ENCODE results near the gene AHCYL1.
"Not testable (repeated sequence)": the region's sequence is repeated elsewhere in the genome, so short reads cannot be mapped to it uniquely, and the experiment has no call there.

The AHCYL1 gene

DNA sequence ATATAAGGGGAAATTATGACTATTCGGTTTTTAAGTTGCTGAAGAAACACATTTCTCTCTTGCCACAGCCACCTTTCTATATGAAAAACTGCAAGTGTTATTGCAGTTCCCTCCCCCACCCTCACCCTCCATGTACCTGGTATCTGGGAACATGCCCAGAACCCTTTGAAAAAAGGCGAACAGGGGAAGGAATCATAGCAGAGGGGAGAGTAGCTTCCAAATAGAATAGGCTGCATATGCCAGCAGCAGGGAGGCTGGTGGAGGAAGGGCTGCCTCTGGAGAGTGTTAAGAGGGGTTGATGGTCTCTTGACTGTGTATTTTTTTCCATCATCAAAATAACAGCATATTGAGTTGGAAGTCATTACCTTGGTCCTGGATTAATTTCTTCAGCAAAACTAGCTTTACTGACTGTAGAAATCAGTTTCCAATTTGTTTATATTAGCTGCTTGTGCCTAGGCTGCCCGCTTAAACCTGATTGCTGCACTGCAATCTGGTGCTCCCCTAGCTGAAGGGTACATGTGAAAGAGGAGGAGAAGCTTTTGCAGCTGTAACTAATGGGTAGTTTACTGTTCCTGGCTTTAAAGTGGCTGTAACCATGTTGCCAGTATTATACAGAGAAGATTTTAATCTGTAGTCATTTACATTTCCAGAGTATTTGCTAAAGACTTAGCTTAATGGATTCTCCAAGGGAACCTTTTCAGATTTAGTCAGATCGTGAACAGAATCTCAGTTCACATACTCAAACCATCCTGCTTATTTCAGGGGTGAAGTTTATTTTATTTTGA lies 22.7 kb downstream of the AHCYL1 start:
- Histone ChIP-seq H3K27me3 (ENCODE audit: control insufficient read depth in 2 of 2, insufficient read depth in 2 of 2, low read length in 2 of 2) (no peaks in the 10 kb centered on the region), H3K36me3 (ENCODE audit: control insufficient read depth in 2 of 2, insufficient read depth in 2 of 2, low read length in 2 of 2) (peaks cover 27 to 30% of the 10 kb centered on the region in 2 donors), H3K9me3 (ENCODE audit: control insufficient read depth in 2 of 2, low read length in 2 of 2) (no peaks in the 10 kb centered on the region), H3K27ac (ENCODE audit: low read depth in 2 of 2, low read length in 2 of 2) (no peak overlapping the region), H3K4me1 (ENCODE audit: control insufficient read depth in 2 of 2, insufficient read depth in 2 of 2, low read length in 2 of 2) (peaks cover 25 to 26% of the 10 kb centered on the region in 2 donors), H3K9ac (ENCODE audit: low read depth in 1 of 2, low read length in 2 of 2) (no peak overlapping the region), H3K4me3 (ENCODE audit: low read length in 2 of 2) (no peak overlapping the region)

DNA sequence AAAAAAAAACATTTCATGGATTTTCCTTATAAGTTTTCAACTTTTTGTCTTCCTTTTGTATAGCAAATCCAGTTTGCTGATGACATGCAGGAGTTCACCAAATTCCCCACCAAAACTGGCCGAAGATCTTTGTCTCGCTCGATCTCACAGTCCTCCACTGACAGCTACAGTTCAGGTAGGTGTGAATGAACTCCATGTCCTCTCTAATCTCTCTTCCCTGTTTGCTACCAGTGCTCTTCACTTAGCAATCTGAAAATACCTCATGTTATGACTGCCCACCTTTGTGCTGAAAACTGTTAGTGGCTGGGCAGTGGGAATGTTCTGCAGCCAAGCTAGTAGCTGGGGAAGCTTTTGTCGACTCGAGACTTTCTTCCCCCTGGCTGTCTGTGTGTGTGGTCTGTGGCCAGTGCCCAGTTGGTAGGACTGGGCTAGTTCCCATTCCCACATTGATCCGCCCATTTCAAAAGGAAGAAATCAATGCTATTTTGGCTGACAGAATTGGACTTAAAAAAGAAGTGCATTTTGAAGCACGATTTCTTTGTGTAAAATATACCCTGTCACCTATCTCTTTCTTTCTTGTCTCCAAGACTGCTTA lies 24.5 kb downstream of the AHCYL1 start:
- H3K4me3 ChIP-seq (ENCODE audit: low read length in 2 of 2) = no peak overlapping the region
- no peak overlapping the region for H3K9ac ChIP-seq (ENCODE audit: low read depth in 1 of 2, low read length in 2 of 2)
- no peaks in the 10 kb centered on the region for H3K9me3 ChIP-seq (ENCODE audit: control insufficient read depth in 2 of 2, low read length in 2 of 2)
- H3K4me1 ChIP-seq (ENCODE audit: control insufficient read depth in 2 of 2, insufficient read depth in 2 of 2, low read length in 2 of 2) = peaks cover 11 to 14% of the 10 kb centered on the region in 2 donors
- H3K27ac ChIP-seq (ENCODE audit: low read depth in 2 of 2, low read length in 2 of 2) = no peak overlapping the region
- H3K36me3 ChIP-seq (ENCODE audit: control insufficient read depth in 2 of 2, insufficient read depth in 2 of 2, low read length in 2 of 2) = peaks cover 34 to 36% of the 10 kb centered on the region in 2 donors
- no peaks in the 10 kb centered on the region for H3K27me3 ChIP-seq (ENCODE audit: control insufficient read depth in 2 of 2, insufficient read depth in 2 of 2, low read length in 2 of 2)

DNA sequence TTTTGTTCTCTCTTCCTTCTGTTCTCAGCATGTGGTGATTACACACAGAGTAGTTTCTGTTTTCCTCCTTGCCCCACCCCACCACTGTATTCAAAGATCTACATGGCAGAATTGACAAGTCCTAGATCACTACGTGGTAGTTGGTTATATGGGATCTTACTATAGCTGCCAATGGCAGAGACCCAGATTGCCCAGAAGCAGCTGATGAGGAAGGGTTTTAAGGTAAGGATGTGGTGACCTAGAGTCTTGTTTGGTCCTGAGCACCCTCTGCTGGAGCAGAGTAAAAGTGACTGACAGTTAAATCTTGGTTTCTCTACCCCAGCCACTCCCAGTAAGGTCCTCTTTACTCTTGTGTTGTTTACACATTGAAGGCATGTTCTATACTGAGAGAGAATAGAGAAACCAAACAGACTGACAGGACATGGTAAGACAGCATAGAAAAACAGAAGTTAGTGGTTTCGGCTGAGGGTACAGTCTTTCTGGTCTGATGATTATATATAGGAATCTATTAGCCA lies 27.0 kb downstream of the AHCYL1 start:
- H3K9me3 ChIP-seq (ENCODE audit: control insufficient read depth in 2 of 2, low read length in 2 of 2) = no peaks in the 10 kb centered on the region
- no peaks in the 10 kb centered on the region for H3K27me3 ChIP-seq (ENCODE audit: control insufficient read depth in 2 of 2, insufficient read depth in 2 of 2, low read length in 2 of 2)
- peaks cover 0 to 6% of the 10 kb centered on the region in 2 donors for H3K4me1 ChIP-seq (ENCODE audit: control insufficient read depth in 2 of 2, insufficient read depth in 2 of 2, low read length in 2 of 2)
- peak overlapping the region in 1 of 2 donors; percentile 61 for H3K27ac ChIP-seq (ENCODE audit: low read depth in 2 of 2, low read length in 2 of 2)
- H3K36me3 ChIP-seq (ENCODE audit: control insufficient read depth in 2 of 2, insufficient read depth in 2 of 2, low read length in 2 of 2) = peaks cover 57 to 58% of the 10 kb centered on the region in 2 donors
- no peak overlapping the region for H3K9ac ChIP-seq (ENCODE audit: low read depth in 1 of 2, low read length in 2 of 2)
- no peak overlapping the region for H3K4me3 ChIP-seq (ENCODE audit: low read length in 2 of 2)

DNA sequence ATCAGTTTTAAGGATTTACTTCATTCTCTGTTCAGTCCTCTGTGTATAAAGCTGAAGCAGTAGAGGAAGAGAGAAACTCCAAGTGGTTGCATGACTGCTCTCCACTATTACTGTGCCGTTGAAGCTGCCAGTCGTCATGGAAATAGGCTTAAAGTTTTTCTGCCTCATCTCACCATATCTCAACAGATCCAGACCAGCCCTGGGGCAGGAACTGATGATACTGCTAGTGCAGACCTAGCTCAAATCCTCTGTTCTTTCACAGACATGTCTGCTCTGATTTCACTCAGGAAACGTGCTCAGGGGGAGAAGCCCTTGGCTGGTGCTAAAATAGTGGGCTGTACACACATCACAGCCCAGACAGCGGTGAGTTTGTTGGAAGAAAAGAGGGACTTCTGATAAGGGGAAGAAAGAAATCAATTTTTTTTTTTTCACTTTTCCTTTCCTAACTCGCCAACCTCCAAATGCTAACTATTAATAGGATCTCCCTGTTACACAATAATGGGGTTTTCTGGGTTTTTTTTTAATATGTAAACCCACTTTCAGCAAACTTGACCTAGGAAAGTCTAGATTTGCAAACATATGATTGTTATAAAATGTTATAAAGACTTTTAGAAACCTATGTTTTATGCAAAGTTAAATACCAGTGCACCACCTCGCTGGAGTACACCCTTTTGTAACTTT lies 27.7 kb downstream of the AHCYL1 start:
- no peaks in the 10 kb centered on the region for H3K9me3 ChIP-seq (ENCODE audit: control insufficient read depth in 2 of 2, low read length in 2 of 2)
- peak overlapping the region in 1 of 2 donors; percentile 21 for H3K4me3 ChIP-seq (ENCODE audit: low read length in 2 of 2)
- no peak overlapping the region for H3K9ac ChIP-seq (ENCODE audit: low read depth in 1 of 2, low read length in 2 of 2)
- H3K36me3 ChIP-seq (ENCODE audit: control insufficient read depth in 2 of 2, insufficient read depth in 2 of 2, low read length in 2 of 2) = peaks cover 64% of the 10 kb centered on the region in 2 donors
- H3K27me3 ChIP-seq (ENCODE audit: control insufficient read depth in 2 of 2, insufficient read depth in 2 of 2, low read length in 2 of 2) = no peaks in the 10 kb centered on the region
- H3K27ac ChIP-seq (ENCODE audit: low read depth in 2 of 2, low read length in 2 of 2) = peak overlapping the region; percentile 18 to 61
- peaks cover 0 to 6% of the 10 kb centered on the region in 2 donors for H3K4me1 ChIP-seq (ENCODE audit: control insufficient read depth in 2 of 2, insufficient read depth in 2 of 2, low read length in 2 of 2)

DNA sequence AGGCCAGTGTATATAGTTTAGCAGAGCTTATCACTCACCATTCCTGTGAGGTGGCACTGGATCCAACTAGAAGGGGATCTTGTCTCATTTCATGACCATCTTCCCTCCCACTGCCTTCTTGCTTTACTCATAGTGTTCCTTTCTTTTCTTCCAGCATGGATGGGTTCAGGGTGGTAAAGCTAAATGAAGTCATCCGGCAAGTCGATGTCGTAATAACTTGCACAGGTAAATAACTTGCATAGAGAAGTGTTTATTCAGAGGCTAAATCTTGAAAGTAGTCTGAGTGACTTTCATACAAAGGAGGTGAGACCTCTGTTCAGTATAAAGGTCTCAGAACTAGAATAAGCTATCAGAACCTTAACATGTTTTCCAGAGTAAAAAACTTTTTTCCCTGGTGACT lies 33.2 kb downstream of the AHCYL1 start:
- H3K4me1 ChIP-seq (ENCODE audit: control insufficient read depth in 2 of 2, insufficient read depth in 2 of 2, low read length in 2 of 2) = no peaks in the 10 kb centered on the region
- no peak overlapping the region for H3K27ac ChIP-seq (ENCODE audit: low read depth in 2 of 2, low read length in 2 of 2)
- no peak overlapping the region for H3K9ac ChIP-seq (ENCODE audit: low read depth in 1 of 2, low read length in 2 of 2)
- peaks cover 80 to 83% of the 10 kb centered on the region in 2 donors for H3K36me3 ChIP-seq (ENCODE audit: control insufficient read depth in 2 of 2, insufficient read depth in 2 of 2, low read length in 2 of 2)
- H3K27me3 ChIP-seq (ENCODE audit: control insufficient read depth in 2 of 2, insufficient read depth in 2 of 2, low read length in 2 of 2) = no peaks in the 10 kb centered on the region
- H3K9me3 ChIP-seq (ENCODE audit: control insufficient read depth in 2 of 2, low read length in 2 of 2) = no peaks in the 10 kb centered on the region
- H3K4me3 ChIP-seq (ENCODE audit: low read length in 2 of 2) = no peak overlapping the region

DNA sequence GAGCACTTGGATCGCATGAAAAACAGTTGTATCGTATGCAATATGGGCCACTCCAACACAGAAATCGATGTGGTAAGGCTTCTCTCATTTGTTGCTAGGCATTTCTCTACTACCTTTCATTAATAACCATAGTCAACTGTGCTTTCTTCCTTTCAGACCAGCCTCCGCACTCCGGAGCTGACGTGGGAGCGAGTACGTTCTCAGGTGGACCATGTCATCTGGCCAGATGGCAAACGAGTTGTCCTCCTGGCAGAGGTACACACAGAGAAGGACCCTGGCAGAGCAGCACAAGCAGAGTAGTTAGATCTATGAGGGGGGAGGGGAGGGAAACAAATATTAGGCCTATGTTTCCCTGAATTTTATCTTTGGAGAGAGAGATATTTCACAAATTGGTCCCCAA lies 33.8 kb downstream of the AHCYL1 start:
- Histone ChIP-seq H3K4me3 (ENCODE audit: low read length in 2 of 2) (no peak overlapping the region), H3K27ac (ENCODE audit: low read depth in 2 of 2, low read length in 2 of 2) (no peak overlapping the region), H3K4me1 (ENCODE audit: control insufficient read depth in 2 of 2, insufficient read depth in 2 of 2, low read length in 2 of 2) (no peaks in the 10 kb centered on the region), H3K27me3 (ENCODE audit: control insufficient read depth in 2 of 2, insufficient read depth in 2 of 2, low read length in 2 of 2) (no peaks in the 10 kb centered on the region), H3K9me3 (ENCODE audit: control insufficient read depth in 2 of 2, low read length in 2 of 2) (no peaks in the 10 kb centered on the region), H3K36me3 (ENCODE audit: control insufficient read depth in 2 of 2, insufficient read depth in 2 of 2, low read length in 2 of 2) (peaks cover 85 to 89% of the 10 kb centered on the region in 2 donors), H3K9ac (ENCODE audit: low read depth in 1 of 2, low read length in 2 of 2) (no peak overlapping the region)

DNA sequence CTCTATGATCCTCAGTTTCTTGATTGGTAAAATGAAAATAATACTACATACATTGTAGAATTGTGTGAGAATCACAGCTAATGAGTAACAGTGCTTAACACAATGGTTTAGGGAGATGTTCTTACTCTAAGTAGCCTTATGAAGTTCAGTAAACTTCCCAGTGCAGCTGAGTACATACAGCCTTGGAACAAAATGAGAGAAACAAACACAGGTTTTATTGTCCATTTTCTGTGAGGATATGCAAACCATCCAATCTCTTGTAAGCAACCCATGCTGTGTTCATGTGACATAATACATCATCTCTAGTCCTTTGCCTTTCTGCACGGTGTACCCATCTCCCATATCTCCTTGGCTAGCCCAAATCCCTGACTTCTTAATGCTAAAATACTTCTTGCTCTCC lies 35.2 kb downstream of the AHCYL1 start:
- Histone ChIP-seq H3K9me3 (ENCODE audit: control insufficient read depth in 2 of 2, low read length in 2 of 2) (no peaks in the 10 kb centered on the region), H3K27ac (ENCODE audit: low read depth in 2 of 2, low read length in 2 of 2) (no peak overlapping the region), H3K4me1 (ENCODE audit: control insufficient read depth in 2 of 2, insufficient read depth in 2 of 2, low read length in 2 of 2) (no peaks in the 10 kb centered on the region), H3K36me3 (ENCODE audit: control insufficient read depth in 2 of 2, insufficient read depth in 2 of 2, low read length in 2 of 2) (peaks cover 86 to 92% of the 10 kb centered on the region in 2 donors), H3K27me3 (ENCODE audit: control insufficient read depth in 2 of 2, insufficient read depth in 2 of 2, low read length in 2 of 2) (no peaks in the 10 kb centered on the region), H3K9ac (ENCODE audit: low read depth in 1 of 2, low read length in 2 of 2) (no peak overlapping the region), H3K4me3 (ENCODE audit: low read length in 2 of 2) (no peak overlapping the region)

DNA sequence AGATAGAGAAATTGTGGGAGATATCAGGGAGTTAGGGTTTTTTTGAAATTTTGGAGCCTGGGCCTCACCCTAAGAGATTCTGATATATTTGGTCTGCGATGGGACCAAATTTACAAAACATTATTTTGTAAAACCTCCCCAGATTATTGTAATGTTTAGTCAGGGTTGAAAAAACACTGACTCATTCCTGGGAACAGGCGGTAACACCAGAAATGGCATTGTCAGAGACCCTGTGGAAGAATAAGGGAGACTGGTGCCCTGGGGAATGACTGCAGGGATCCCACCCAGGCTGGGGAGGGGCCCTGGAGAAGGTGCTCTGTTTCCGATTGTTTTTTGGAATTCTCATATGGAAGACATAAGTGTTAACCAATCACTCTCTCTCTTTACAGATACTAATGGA lies 36.7 kb downstream of the AHCYL1 start:
- H3K27ac ChIP-seq (ENCODE audit: low read depth in 2 of 2, low read length in 2 of 2) = no peak overlapping the region
- no peak overlapping the region for H3K4me3 ChIP-seq (ENCODE audit: low read length in 2 of 2)
- peaks cover 74 to 84% of the 10 kb centered on the region in 2 donors for H3K36me3 ChIP-seq (ENCODE audit: control insufficient read depth in 2 of 2, insufficient read depth in 2 of 2, low read length in 2 of 2)
- no peaks in the 10 kb centered on the region for H3K4me1 ChIP-seq (ENCODE audit: control insufficient read depth in 2 of 2, insufficient read depth in 2 of 2, low read length in 2 of 2)
- H3K27me3 ChIP-seq (ENCODE audit: control insufficient read depth in 2 of 2, insufficient read depth in 2 of 2, low read length in 2 of 2) = no peaks in the 10 kb centered on the region
- no peaks in the 10 kb centered on the region for H3K9me3 ChIP-seq (ENCODE audit: control insufficient read depth in 2 of 2, low read length in 2 of 2)
- H3K9ac ChIP-seq (ENCODE audit: low read depth in 1 of 2, low read length in 2 of 2) = no peak overlapping the region

DNA sequence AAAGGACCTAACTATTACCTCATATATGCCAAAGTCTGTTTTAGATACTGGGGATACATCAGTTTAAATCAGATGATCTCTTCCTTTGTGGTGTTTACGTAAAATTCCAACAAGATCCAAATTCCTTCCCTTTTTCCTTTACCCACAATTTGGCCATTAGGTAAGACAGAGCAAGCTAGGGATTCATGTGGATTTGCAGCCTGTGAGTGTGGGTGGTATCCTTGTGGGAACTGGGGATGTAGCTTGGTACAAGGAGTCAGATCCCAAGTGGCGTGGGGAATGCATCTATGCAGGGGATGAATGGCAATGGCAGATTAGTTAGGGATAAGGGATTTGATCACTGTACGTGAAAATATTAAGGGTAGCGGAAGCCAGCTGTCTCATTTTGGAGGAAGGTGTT lies 40.0 kb downstream of the AHCYL1 start:
- no peaks in the 10 kb centered on the region for H3K27me3 ChIP-seq (ENCODE audit: control insufficient read depth in 2 of 2, insufficient read depth in 2 of 2, low read length in 2 of 2)
- peaks cover 42 to 51% of the 10 kb centered on the region in 2 donors for H3K36me3 ChIP-seq (ENCODE audit: control insufficient read depth in 2 of 2, insufficient read depth in 2 of 2, low read length in 2 of 2)
- no peaks in the 10 kb centered on the region for H3K4me1 ChIP-seq (ENCODE audit: control insufficient read depth in 2 of 2, insufficient read depth in 2 of 2, low read length in 2 of 2)
- H3K27ac ChIP-seq (ENCODE audit: low read depth in 2 of 2, low read length in 2 of 2) = no peak overlapping the region
- no peak overlapping the region for H3K9ac ChIP-seq (ENCODE audit: low read depth in 1 of 2, low read length in 2 of 2)
- H3K4me3 ChIP-seq (ENCODE audit: low read length in 2 of 2) = no peak overlapping the region
- H3K9me3 ChIP-seq (ENCODE audit: control insufficient read depth in 2 of 2, low read length in 2 of 2) = no peaks in the 10 kb centered on the region

DNA sequence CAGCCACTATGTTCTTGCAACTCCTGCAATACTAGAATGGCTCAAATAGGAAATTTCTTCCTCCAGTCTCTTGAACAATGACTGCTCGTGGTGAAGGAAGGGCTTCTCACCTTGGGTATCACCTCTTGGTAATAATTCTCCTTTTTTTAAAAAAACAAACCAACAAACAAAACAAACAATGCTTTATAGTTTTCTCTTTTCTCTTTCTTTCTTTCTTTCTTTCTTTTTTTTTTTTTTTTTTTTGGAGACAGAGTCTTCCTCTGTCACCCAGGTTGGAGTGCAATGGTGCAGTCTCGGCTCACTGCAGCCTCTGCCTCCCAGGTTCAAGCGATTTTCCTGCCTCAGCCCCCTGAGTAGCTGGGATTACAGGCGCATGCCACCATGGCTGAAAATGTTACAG lies 46.1 kb downstream of the AHCYL1 start:
- not testable (repeated sequence) for H3K9ac ChIP-seq (ENCODE audit: low read depth in 1 of 2, low read length in 2 of 2); H3K36me3 ChIP-seq (ENCODE audit: control insufficient read depth in 2 of 2, insufficient read depth in 2 of 2, low read length in 2 of 2); H3K9me3 ChIP-seq (ENCODE audit: control insufficient read depth in 2 of 2, low read length in 2 of 2); H3K27me3 ChIP-seq (ENCODE audit: control insufficient read depth in 2 of 2, insufficient read depth in 2 of 2, low read length in 2 of 2); H3K27ac ChIP-seq (ENCODE audit: low read depth in 2 of 2, low read length in 2 of 2)
- Histone ChIP-seq H3K4me1 (ENCODE audit: control insufficient read depth in 2 of 2, insufficient read depth in 2 of 2, low read length in 2 of 2) (peaks cover 6 to 11% of the 10 kb centered on the region in 2 donors), H3K4me3 (ENCODE audit: low read length in 2 of 2) (peak overlapping the region in 1 of 2 donors; percentile 1)
